Neural progenitor cell (in vitro differentiated cells): Measurements from ENCODE around the gene STAMBPL1. TPM values are rescaled to one million over a fixed set of nuclear protein-coding genes. Genes with fewer than 3 reads are reported as not detected.

Source experiments
- DNase-seq: peaks from one replicate; pipeline ENCODE4 v3.0.0-alpha.2; 2016; ENCODE audit warnings: low spot score
- H2AFZ ChIP-seq: fragments of 200-600 bp; sonication (generic); replicated peaks from 2 replicates; pipeline ENCODE4 v1.6.1; 2016; ENCODE audit warnings: antibody characterized with exemption
- H3F3A ChIP-seq: fragments of 200-600 bp; sonication (generic); 2 replicates; pipeline ENCODE4 v1.6.1; 2016; ENCODE audit warnings: antibody characterized with exemption, low read depth
- H3K27ac ChIP-seq: fragments of 200-600 bp; sonication (generic); 2 replicates; pipeline ENCODE4 v1.5.1; 2016; ENCODE audit warnings: mild to moderate bottlenecking
- H3K27me3 ChIP-seq: fragments of 200-600 bp; sonication (generic); 2 replicates; pipeline ENCODE4 v1.6.1; 2016; ENCODE audit warnings: mild to moderate bottlenecking, moderate library complexity
- H3K36me3 ChIP-seq: fragments of 200-600 bp; sonication (generic); 2 replicates; pipeline ENCODE4 v1.5.1; 2016
- H3K4me1 ChIP-seq: fragments of 200-600 bp; sonication (generic); 2 replicates; pipeline ENCODE4 v1.6.1; 2016; ENCODE audit warnings: mixed run types
- H3K4me2 ChIP-seq: fragments of 200-600 bp; sonication (generic); 2 replicates; pipeline ENCODE4 v1.6.1; 2016
- H3K4me3 ChIP-seq: fragments of 200-600 bp; sonication (generic); 2 replicates; pipeline ENCODE4 v1.5.1; 2016
- H3K79me2 ChIP-seq: fragments of 200-600 bp; sonication (generic); 2 replicates; pipeline ENCODE4 v1.6.1; 2016; ENCODE audit warnings: low read depth
- H3K9ac ChIP-seq: fragments of 200-600 bp; sonication (generic); 2 replicates; pipeline ENCODE4 v1.6.1; 2016
- H3K9me3 ChIP-seq: fragments of 200-600 bp; sonication (generic); 2 replicates; pipeline ENCODE4 v1.5.1; 2016; ENCODE audit warnings: low read depth
- H4K20me1 ChIP-seq: fragments of 200-600 bp; sonication (generic); 2 replicates; pipeline ENCODE4 v1.6.1; 2016; ENCODE audit warnings: low read depth
- H3K27ac Mint-ChIP-seq: 3 replicates; pipeline ENCODE4 v1.8.0; 2021; ENCODE audit warnings: mixed read lengths
- H3K27me3 Mint-ChIP-seq: 2 replicates; pipeline ENCODE4 v1.8.0; 2022; ENCODE audit warnings: low read depth, mild to moderate bottlenecking, inconsistent platforms, moderate library complexity, mixed read lengths; ENCODE audit not compliant: insufficient read depth
- H3K36me3 Mint-ChIP-seq: 3 replicates; pipeline ENCODE4 v1.8.0; 2021; ENCODE audit warnings: mixed read lengths
- H3K4me1 Mint-ChIP-seq: 3 replicates; pipeline ENCODE4 v1.8.0; 2021; ENCODE audit warnings: mixed read lengths
- H3K4me3 Mint-ChIP-seq: 3 replicates; pipeline ENCODE4 v1.8.0; 2021; ENCODE audit warnings: mild to moderate bottlenecking, moderate library complexity, mixed read lengths
- H3K9me3 Mint-ChIP-seq: 3 replicates; pipeline ENCODE4 v1.8.0; 2020; ENCODE audit warnings: mixed read lengths
- CTCF ChIP-seq: fragments of 200-600 bp; sonication (generic); IDR thresholded peaks from 2 replicates; pipeline ENCODE4 v1.5.1; 2017; ENCODE audit warnings: antibody characterized with exemption, mild to moderate bottlenecking
- EZH2 ChIP-seq: fragments of 200-600 bp; sonication (generic); IDR thresholded peaks from 2 replicates; pipeline ENCODE4 v1.6.1; 2017; ENCODE audit warnings: antibody characterized with exemption, mild to moderate bottlenecking, moderate library complexity
- EZH2phosphoT487 ChIP-seq: fragments of 200-600 bp; sonication (generic); IDR thresholded peaks from 2 replicates; pipeline ENCODE4 v1.6.1; 2017; ENCODE audit warnings: antibody characterized with exemption
- total RNA-seq: library from RNA; depleted of rRNA; stranded (reverse); fragments of >200 nt; gene quantifications from 2 replicates; pipeline ENCODE4 v1.2.3, GENCODE V29; 2015; ENCODE audit warnings: low replicate concordance

The STAMBPL1 gene
- total RNA-seq, 1 donor from 2014 or later = 1.9 TPM

GRCh38 chr10:88938938-88939337 is 58.9 kb downstream of the STAMBPL1 start:
- Mint-ChIP-seq H3K27ac (no peak overlapping the region), H3K4me3 (no peak overlapping the region), H3K4me1 (peaks cover 4% of the 10 kb centered on the region), H3K27me3 (no peaks in the 10 kb centered on the region), H3K9me3 (no peaks in the 10 kb centered on the region), H3K36me3 (no peaks in the 10 kb centered on the region)
- Histone ChIP-seq H3K79me2 (no peaks in the 10 kb centered on the region), H4K20me1 (no peaks in the 10 kb centered on the region), H3K4me2 (no peak overlapping the region), H3K9me3 (no peaks in the 10 kb centered on the region), H3K4me3 (no peak overlapping the region), H2AFZ (no peak overlapping the region), H3K36me3 (no peaks in the 10 kb centered on the region), H3K9ac (no peak overlapping the region), H3K27me3 (no peaks in the 10 kb centered on the region), H3F3A (no peaks in the 10 kb centered on the region), H3K4me1 (no peaks in the 10 kb centered on the region), H3K27ac (no peak overlapping the region)
- TF ChIP-seq CTCF = no peak
- DNase-seq = no peak

GRCh38 chr10:88941026-88941425 is 61.0 kb downstream of the STAMBPL1 start:
- Histone ChIP-seq H3K9me3 (no peaks in the 10 kb centered on the region), H3K36me3 (no peaks in the 10 kb centered on the region), H3K4me3 (no peak overlapping the region), H3K27ac (no peak overlapping the region), H3F3A (no peaks in the 10 kb centered on the region), H3K4me2 (no peak overlapping the region), H2AFZ (no peak overlapping the region), H4K20me1 (no peaks in the 10 kb centered on the region), H3K27me3 (no peaks in the 10 kb centered on the region), H3K79me2 (no peaks in the 10 kb centered on the region), H3K9ac (no peak overlapping the region), H3K4me1 (no peaks in the 10 kb centered on the region)
- TF ChIP-seq EZH2 = no peak
- TF ChIP-seq EZH2phosphoT487 = no peak
- no peak for TF ChIP-seq CTCF
- Mint-ChIP-seq H3K27me3 (peaks cover 4% of the 10 kb centered on the region), H3K36me3 (no peaks in the 10 kb centered on the region), H3K27ac (no peak overlapping the region), H3K4me1 (no peaks in the 10 kb centered on the region), H3K4me3 (no peak overlapping the region), H3K9me3 (no peaks in the 10 kb centered on the region)
- no peak for DNase-seq

- H4K20me1 ChIP-seq = no peaks in the 10 kb centered on the region
- no peaks in the 10 kb centered on the region for H3K9me3 ChIP-seq
- peaks cover under 1% of the 10 kb centered on the region for H3K4me1 ChIP-seq
- H3K27ac Mint-ChIP-seq = no peak overlapping the region
- no peaks in the 10 kb centered on the region for H3K79me2 ChIP-seq
- no peaks in the 10 kb centered on the region for H3F3A ChIP-seq
- no peak overlapping the region for H3K4me3 ChIP-seq
- peaks cover 6% of the 10 kb centered on the region for H3K27me3 Mint-ChIP-seq
- H3K9me3 Mint-ChIP-seq = no peaks in the 10 kb centered on the region
- TF ChIP-seq EZH2 (no peak), CTCF (no peak), EZH2phosphoT487 (no peak)
- no peak overlapping the region for H3K4me3 Mint-ChIP-seq
- H3K36me3 Mint-ChIP-seq = no peaks in the 10 kb centered on the region
- H3K36me3 ChIP-seq = no peaks in the 10 kb centered on the region
- H3K9ac ChIP-seq = no peak overlapping the region
- H3K4me1 Mint-ChIP-seq = no peaks in the 10 kb centered on the region
- no peaks in the 10 kb centered on the region for H3K27me3 ChIP-seq
- no peak overlapping the region for H3K27ac ChIP-seq
- no peak for DNase-seq
- H2AFZ ChIP-seq = no peak overlapping the region
- no peak overlapping the region for H3K4me2 ChIP-seq
Measured at GRCh38 chr10:88943778-88944177, 63.7 kb downstream of the STAMBPL1 start.

- no peak for DNase-seq
- no peak overlapping the region for H3K4me3 Mint-ChIP-seq
- no peaks in the 10 kb centered on the region for H3K27me3 ChIP-seq
- no peaks in the 10 kb centered on the region for H4K20me1 ChIP-seq
- H3K4me1 ChIP-seq = peaks cover 9% of the 10 kb centered on the region
- H3F3A ChIP-seq = no peaks in the 10 kb centered on the region
- no peak overlapping the region for H3K4me3 ChIP-seq
- H3K79me2 ChIP-seq = no peaks in the 10 kb centered on the region
- H3K36me3 Mint-ChIP-seq = no peaks in the 10 kb centered on the region
- H3K27me3 Mint-ChIP-seq = peaks cover 8% of the 10 kb centered on the region
- no peak overlapping the region for H3K9ac ChIP-seq
- H3K27ac ChIP-seq = no peak overlapping the region
- TF ChIP-seq EZH2phosphoT487 = no peak
- TF ChIP-seq CTCF = no peak
- TF ChIP-seq EZH2 = no peak
- no peaks in the 10 kb centered on the region for H3K4me1 Mint-ChIP-seq
- no peaks in the 10 kb centered on the region for H3K9me3 Mint-ChIP-seq
- H3K27ac Mint-ChIP-seq = no peak overlapping the region
- no peaks in the 10 kb centered on the region for H3K36me3 ChIP-seq
- no peaks in the 10 kb centered on the region for H3K9me3 ChIP-seq
- no peak overlapping the region for H2AFZ ChIP-seq
- no peak overlapping the region for H3K4me2 ChIP-seq
Measured at GRCh38 chr10:88944813-88945212, 64.8 kb downstream of the STAMBPL1 start.
